DND-41 (cell line): ENCODE measurements around the gene GALM.

Experiments
- CTCF ChIP-seq: IDR thresholded peaks from 2 replicates; pipeline ENCODE4 v1.5.1; 2012; ENCODE audit warnings: borderline replicate concordance, low read length, moderate library complexity, mild to moderate bottlenecking; ENCODE audit not compliant: poor library complexity, severe bottlenecking; ENCODE audit errors: extremely low read depth
- EZH2 ChIP-seq: IDR thresholded peaks from 3 replicates; pipeline ENCODE4 v1.6.1; 2012; ENCODE audit warnings: borderline replicate concordance, low read depth, mild to moderate bottlenecking, moderate library complexity, low read length, inconsistent platforms; ENCODE audit not compliant: severe bottlenecking

DNA sequence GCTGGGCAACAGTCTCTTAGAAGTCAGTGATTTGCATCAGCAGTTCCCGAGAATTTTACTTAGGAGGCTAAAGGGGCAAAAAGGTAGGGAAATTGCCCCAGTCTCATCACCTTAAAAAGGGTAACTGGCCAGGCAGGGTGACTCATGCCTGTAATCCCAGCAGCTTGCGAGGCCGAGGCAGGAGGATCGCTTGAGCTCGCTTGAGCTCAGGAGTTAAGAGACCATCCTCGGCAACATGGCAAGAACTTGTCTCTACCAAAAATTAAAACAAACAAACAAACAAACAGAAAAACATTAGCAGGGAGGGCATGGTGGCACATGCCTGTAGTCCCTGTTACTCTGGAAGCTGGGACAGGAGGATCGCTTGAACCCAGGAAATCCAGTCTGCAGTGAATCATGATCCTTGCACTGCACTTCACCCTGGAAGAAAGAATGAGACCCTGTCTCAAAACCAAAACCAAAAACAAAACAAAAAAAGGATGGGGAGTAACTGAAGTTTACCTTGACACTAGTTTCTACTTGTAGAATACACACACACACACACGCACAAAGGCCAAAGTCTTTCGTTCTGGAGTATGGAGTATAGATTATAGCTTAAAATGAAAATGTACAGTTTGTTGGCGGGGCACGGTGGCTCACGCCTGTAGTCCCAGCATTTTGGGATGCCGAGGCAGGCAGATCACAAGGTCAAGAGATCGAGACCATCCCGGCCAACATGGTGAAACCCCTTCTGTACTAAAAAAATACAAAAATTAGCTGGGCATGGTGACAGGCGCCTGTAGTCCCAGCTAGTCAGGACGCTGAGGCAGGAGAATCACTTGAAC, 109.4 kb downstream of the GALM start:
- TF ChIP-seq CTCF (no peak), EZH2 (no peak)
